Measurements from ENCODE around the gene NOP10.

NOP10 gene

DNA sequence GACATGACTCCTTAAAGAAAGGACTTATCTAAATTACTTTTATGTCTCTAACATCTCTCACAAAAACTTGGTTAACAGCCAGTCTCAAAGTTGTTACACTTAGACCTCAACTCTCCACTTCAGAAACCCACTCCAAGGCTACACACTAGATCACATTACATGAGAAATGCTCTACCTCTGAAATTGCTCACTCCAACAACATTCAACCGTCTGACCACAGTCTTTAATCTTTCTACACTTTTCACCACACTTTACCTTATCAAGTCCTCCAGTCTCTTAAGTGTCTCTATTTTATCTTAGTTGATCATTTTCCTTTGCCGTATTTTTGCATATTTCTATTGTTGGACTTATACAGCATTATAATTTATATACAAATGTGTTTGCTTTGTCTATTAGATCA, 11.1 kb downstream of the NOP10 start:
- no peak for DNase-seq (ENCODE audit: low read depth, low spot score)
- H3K27ac ChIP-seq (ENCODE audit: low read length): no peak overlapping the region
- H3K9me3 ChIP-seq (ENCODE audit: control insufficient read depth, insufficient read depth, low read length): no peaks in the 10 kb centered on the region
- no peaks in the 10 kb centered on the region for H3K4me1 ChIP-seq (ENCODE audit: control insufficient read depth, insufficient read depth, low read length)
- no peaks in the 10 kb centered on the region for H3K36me3 ChIP-seq (ENCODE audit: control insufficient read depth, insufficient read depth, low read length)
- no peak overlapping the region for H3K4me3 ChIP-seq (ENCODE audit: low read length)
- H3K27me3 ChIP-seq (ENCODE audit: control insufficient read depth, insufficient read depth, low read length): no peaks in the 10 kb centered on the region
- WGBS (ENCODE audit: insufficient coverage, insufficient read length): 100% methylated on average over 1 of the region's 2 CpGs

DNA sequence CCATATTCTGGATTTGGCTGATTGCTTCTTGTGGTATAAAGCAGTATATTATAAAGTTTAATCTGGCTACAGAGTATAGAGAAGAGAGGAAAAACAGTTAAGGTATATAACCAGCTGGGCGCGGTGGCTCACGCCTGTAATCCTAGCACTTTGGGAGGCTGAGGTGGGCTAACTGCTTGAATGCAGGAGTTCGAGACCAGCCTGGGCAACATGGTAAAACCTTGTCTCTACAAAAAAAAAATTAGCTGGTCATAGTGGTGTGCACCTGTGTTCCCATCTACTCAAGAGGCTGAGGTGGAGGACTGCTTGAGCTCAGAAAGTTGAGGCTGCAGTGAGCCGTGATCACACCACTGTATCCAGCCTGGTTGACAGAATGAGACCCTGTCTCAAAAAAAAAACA, 12.7 kb downstream of the NOP10 start:
- Histone ChIP-seq H3K27ac (ENCODE audit: low read length) (no peak overlapping the region), H3K9me3 (ENCODE audit: control insufficient read depth, insufficient read depth, low read length) (no peaks in the 10 kb centered on the region), H3K4me1 (ENCODE audit: control insufficient read depth, insufficient read depth, low read length) (no peaks in the 10 kb centered on the region), H3K4me3 (ENCODE audit: low read length) (no peak overlapping the region), H3K27me3 (ENCODE audit: control insufficient read depth, insufficient read depth, low read length) (no peaks in the 10 kb centered on the region), H3K36me3 (ENCODE audit: control insufficient read depth, insufficient read depth, low read length) (no peaks in the 10 kb centered on the region)
- WGBS (ENCODE audit: insufficient coverage, insufficient read length): no CpG with 5 or more reads among the region's 5 CpGs
- no peak for DNase-seq (ENCODE audit: low read depth, low spot score)

DNA sequence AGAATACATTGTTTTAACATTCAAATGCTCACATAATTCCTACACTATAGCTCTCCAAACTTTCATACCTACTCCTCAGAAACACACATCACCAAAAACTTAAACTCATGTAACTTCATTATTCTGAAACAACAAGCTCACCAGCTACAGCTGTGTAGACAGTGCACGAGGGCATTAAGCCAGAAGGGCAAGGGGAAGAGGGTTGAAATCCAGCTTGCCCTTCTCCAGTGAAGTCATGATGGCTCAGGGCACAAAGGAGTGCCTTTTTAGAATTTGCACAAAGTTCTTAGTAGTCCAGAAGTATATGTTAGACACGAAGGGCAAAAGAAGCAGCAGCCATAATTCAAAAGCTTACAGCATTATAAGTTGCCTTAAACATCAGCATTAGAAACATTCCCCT, 13.9 kb downstream of the NOP10 start:
- no peak for DNase-seq (ENCODE audit: low read depth, low spot score)
- no CpG with 5 or more reads among the region's 2 CpGs for WGBS (ENCODE audit: insufficient coverage, insufficient read length)
- no peaks in the 10 kb centered on the region for H3K36me3 ChIP-seq (ENCODE audit: control insufficient read depth, insufficient read depth, low read length)
- H3K4me1 ChIP-seq (ENCODE audit: control insufficient read depth, insufficient read depth, low read length): no peaks in the 10 kb centered on the region
- H3K27ac ChIP-seq (ENCODE audit: low read length): no peak overlapping the region
- H3K27me3 ChIP-seq (ENCODE audit: control insufficient read depth, insufficient read depth, low read length): no peaks in the 10 kb centered on the region
- H3K4me3 ChIP-seq (ENCODE audit: low read length): no peak overlapping the region
- H3K9me3 ChIP-seq (ENCODE audit: control insufficient read depth, insufficient read depth, low read length): no peaks in the 10 kb centered on the region

DNA sequence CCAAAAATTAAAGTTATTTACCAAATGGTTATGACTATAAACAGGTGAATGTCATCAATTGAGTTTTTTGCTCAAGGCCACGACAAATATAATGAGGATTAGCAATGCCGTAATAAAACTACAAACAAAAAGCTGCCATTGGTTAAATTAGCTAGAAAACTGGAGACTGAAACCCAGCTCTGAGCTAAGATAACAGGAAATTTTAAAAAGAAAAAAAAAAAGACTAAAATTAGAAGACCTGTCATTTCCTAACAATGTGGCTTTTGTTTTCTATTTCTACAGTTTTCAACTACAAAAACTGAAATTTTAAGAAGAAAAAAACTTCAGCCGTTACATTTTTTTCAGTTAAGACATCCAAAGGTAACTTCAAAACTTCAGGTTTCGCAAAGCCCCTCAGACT, 15.0 kb downstream of the NOP10 start:
- Histone ChIP-seq H3K27me3 (ENCODE audit: control insufficient read depth, insufficient read depth, low read length) (no peaks in the 10 kb centered on the region), H3K36me3 (ENCODE audit: control insufficient read depth, insufficient read depth, low read length) (no peaks in the 10 kb centered on the region), H3K9me3 (ENCODE audit: control insufficient read depth, insufficient read depth, low read length) (no peaks in the 10 kb centered on the region), H3K27ac (ENCODE audit: low read length) (no peak overlapping the region), H3K4me3 (ENCODE audit: low read length) (no peak overlapping the region), H3K4me1 (ENCODE audit: control insufficient read depth, insufficient read depth, low read length) (no peaks in the 10 kb centered on the region)
- no CpG with 5 or more reads among the region's 4 CpGs for WGBS (ENCODE audit: insufficient coverage, insufficient read length)
- DNase-seq (ENCODE audit: low read depth, low spot score): no peak

DNA sequence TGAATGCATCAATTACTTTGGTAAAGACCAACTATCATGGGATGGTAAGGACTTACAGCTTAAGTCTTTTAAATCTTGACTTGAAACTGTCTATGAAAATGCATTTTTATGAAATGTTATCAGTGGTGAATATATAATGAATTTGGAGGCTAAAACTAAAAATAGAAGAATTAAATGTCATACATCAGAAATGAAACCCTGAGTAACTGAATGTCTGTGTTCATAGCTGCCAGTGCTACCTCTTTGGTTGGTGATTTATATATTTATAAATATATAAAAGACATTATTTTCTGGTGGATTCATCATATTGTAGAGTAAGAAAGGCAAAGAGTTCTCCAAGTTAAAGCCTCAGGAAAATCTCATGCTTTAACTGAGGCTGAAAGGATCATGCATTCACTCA, 17.6 kb downstream of the NOP10 start:
- H3K4me1 ChIP-seq (ENCODE audit: control insufficient read depth, insufficient read depth, low read length): no peaks in the 10 kb centered on the region
- no peak overlapping the region for H3K4me3 ChIP-seq (ENCODE audit: low read length)
- H3K27me3 ChIP-seq (ENCODE audit: control insufficient read depth, insufficient read depth, low read length): no peaks in the 10 kb centered on the region
- H3K27ac ChIP-seq (ENCODE audit: low read length): no peak overlapping the region
- H3K9me3 ChIP-seq (ENCODE audit: control insufficient read depth, insufficient read depth, low read length): no peaks in the 10 kb centered on the region
- H3K36me3 ChIP-seq (ENCODE audit: control insufficient read depth, insufficient read depth, low read length): no peaks in the 10 kb centered on the region
- DNase-seq (ENCODE audit: low read depth, low spot score): no peak

DNA sequence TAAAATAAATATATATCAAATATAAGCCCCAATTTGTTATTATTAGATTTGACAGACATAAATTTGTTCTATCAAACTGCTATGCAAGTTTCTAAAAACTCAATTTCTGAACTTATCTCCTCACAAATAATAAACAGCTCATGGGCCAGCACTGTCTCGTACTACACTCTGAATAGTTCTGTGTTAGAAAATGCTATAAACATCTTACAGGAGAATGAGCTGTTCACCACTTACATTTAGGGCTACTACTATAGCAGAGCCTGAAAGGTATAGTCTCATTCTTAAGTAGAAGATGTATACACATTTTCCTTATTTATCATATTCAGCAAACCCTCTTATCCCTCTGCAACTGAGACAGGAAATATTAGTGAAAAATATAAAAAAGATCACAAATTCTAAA, 18.0 kb downstream of the NOP10 start:
- Histone ChIP-seq H3K9me3 (ENCODE audit: control insufficient read depth, insufficient read depth, low read length) (no peaks in the 10 kb centered on the region), H3K27ac (ENCODE audit: low read length) (no peak overlapping the region), H3K27me3 (ENCODE audit: control insufficient read depth, insufficient read depth, low read length) (no peaks in the 10 kb centered on the region), H3K36me3 (ENCODE audit: control insufficient read depth, insufficient read depth, low read length) (no peaks in the 10 kb centered on the region), H3K4me3 (ENCODE audit: low read length) (no peak overlapping the region), H3K4me1 (ENCODE audit: control insufficient read depth, insufficient read depth, low read length) (no peaks in the 10 kb centered on the region)
- no peak for DNase-seq (ENCODE audit: low read depth, low spot score)
- no CpG with 5 or more reads among the region's 1 CpG for WGBS (ENCODE audit: insufficient coverage, insufficient read length)

DNA sequence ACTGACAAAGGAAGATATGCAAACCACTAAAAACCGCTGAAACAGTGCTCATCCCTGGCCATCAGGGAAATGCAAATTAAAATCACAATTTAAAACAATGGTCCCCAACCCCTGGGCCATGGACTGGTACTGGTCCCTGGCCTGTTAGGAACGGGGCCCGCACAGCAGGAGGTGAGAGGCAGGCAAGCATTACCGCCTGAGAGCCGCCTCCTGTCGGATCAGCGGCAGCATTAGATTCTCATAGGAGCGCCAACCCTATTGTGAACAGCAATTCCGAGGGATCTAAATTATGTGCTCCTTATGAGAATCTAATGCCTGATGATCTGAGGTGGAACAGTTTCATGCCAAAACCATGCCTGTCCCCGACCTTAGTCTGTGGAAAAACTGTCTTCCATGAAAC, 19.7 kb downstream of the NOP10 start:
- no CpG with 5 or more reads among the region's 10 CpGs for WGBS (ENCODE audit: insufficient coverage, insufficient read length)

DNA sequence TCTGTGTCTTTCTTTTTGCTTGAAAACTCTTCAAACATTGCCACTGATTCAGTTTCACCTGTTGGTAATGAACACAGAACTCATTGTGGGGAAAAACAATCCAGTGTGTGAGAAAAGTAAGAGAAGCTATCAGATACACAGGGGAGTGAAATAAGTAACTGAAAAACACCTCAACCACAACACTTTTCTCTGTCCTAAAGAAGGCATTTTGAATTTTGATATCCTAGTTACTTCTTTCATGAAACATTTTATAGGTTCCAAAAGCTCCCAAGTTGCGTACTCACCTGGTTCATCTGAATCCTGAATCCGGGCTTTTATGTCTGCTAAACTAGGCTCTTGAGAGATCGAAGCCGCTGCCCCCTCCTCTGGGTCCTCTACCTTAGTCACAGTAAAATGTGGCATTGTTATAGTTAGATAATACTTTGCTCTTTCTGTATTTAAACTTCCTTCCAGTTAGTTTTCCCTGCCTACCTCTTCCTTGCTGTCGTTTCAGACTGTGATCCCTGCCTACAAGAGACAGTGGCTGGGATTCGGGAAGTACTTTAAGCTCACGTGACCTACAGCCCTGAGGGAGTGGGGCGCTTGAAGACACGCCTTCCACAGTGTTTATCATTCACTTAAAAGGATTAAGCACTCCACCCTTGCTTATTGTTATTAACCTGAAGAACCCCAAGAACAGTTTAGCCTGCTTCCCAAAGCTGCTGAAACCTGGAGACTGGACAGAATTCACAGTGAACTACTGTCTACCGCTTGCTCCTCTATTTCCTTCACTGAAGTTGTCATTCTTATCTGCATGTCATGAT, 24.5 kb downstream of the NOP10 start:
- peaks cover 1% of the 10 kb centered on the region; the same call in 1 of the 2 replicates for H3K4me1 ChIP-seq (ENCODE audit: control insufficient read depth, insufficient read depth, low read length)
- DNase-seq (ENCODE audit: low read depth, low spot score): no peak
- H3K27ac ChIP-seq (ENCODE audit: low read length): no peak overlapping the region
- WGBS (ENCODE audit: insufficient coverage, insufficient read length): no CpG with 5 or more reads among the region's 10 CpGs
- H3K9me3 ChIP-seq (ENCODE audit: control insufficient read depth, insufficient read depth, low read length): no peaks in the 10 kb centered on the region
- H3K27me3 ChIP-seq (ENCODE audit: control insufficient read depth, insufficient read depth, low read length): no peaks in the 10 kb centered on the region
- H3K4me3 ChIP-seq (ENCODE audit: low read length): peak overlapping the region; percentile 25; the same call in 1 of the 2 replicates
- H3K36me3 ChIP-seq (ENCODE audit: control insufficient read depth, insufficient read depth, low read length): no peaks in the 10 kb centered on the region

More for the DNA sequence above, 19.7 kb downstream of the NOP10 start:
- Histone ChIP-seq H3K36me3 (ENCODE audit: control insufficient read depth, insufficient read depth, low read length) (no peaks in the 10 kb centered on the region), H3K4me1 (ENCODE audit: control insufficient read depth, insufficient read depth, low read length) (peaks cover 1% of the 10 kb centered on the region; the same call in 1 of the 2 replicates), H3K27me3 (ENCODE audit: control insufficient read depth, insufficient read depth, low read length) (no peaks in the 10 kb centered on the region), H3K4me3 (ENCODE audit: low read length) (no peak overlapping the region), H3K27ac (ENCODE audit: low read length) (no peak overlapping the region), H3K9me3 (ENCODE audit: control insufficient read depth, insufficient read depth, low read length) (no peaks in the 10 kb centered on the region)
- no peak for DNase-seq (ENCODE audit: low read depth, low spot score)

DNA sequence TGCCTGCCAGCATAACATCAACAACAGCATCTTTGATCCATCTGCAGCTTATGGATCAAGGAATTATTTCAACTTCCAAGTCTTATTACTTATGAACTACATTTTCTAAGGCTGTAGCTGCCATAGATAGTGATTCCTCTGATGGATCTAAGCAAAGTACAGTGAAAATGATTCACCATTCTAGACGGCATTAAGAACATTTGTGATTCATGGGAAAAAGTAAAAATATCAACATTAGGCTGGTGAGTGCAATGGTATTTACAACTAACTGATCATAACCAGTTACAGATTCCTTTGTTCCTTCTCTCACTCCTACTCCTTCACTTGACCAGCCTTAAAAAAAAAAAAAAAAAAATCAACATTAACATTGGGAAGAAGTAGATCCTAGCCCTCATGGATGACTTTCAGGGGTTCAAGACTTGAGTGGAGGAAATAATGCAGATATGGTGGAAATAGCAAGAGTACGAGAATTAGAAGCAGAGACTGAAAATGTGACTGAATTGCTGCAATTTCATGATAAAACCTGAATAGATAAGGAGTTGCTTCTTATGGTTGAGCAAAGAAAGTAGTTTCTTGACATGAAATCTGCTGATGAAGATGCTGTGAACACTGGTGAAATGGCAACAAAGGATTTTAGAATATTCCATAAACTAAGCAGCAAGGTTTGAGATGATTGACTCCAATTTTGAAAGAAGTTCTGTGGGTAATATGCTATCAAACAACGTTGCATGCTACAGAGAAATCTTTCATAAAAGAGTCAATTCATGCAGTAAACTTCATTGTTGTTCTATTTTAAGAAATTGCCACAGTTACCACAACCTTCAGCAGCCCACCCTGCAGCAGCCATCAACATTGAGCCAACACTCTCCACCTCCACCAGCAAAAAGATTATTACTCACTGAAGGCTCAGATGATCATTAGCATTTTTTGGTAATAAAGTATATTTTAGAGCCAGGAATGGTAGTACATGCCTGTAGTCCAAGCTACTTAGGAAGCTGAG, 28.1 kb downstream of the NOP10 start:
- WGBS (ENCODE audit: insufficient coverage, insufficient read length): no CpG with 5 or more reads among the region's 3 CpGs
- Histone ChIP-seq H3K27ac (ENCODE audit: low read length) (no peak overlapping the region), H3K4me1 (ENCODE audit: control insufficient read depth, insufficient read depth, low read length) (peaks cover 1% of the 10 kb centered on the region; the same call in 1 of the 2 replicates), H3K9me3 (ENCODE audit: control insufficient read depth, insufficient read depth, low read length) (no peaks in the 10 kb centered on the region), H3K27me3 (ENCODE audit: control insufficient read depth, insufficient read depth, low read length) (no peaks in the 10 kb centered on the region), H3K36me3 (ENCODE audit: control insufficient read depth, insufficient read depth, low read length) (no peaks in the 10 kb centered on the region), H3K4me3 (ENCODE audit: low read length) (no peak overlapping the region)
- DNase-seq (ENCODE audit: low read depth, low spot score): no peak

DNA sequence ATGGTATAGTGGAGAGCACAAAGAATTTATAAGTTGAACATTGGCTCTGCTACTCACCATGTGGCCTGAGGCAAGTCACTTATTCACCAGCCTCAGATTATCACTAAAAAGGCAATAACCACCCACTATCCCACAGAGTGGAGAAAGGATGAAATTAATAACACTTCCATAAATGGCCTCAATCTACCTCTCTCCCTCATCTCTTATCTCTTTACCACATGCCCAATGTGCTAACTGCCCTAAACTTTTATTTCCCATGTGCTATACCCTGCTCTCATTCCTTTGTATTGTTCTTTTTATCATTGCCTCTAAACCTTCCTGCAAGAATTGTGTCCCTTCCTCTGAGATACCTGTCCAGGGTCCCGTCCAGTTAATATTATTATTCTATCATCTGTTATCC, 31.4 kb downstream of the NOP10 start:
- H3K27ac ChIP-seq (ENCODE audit: low read length): no peak overlapping the region
- DNase-seq (ENCODE audit: low read depth, low spot score): no peak
- H3K4me1 ChIP-seq (ENCODE audit: control insufficient read depth, insufficient read depth, low read length): no peaks in the 10 kb centered on the region
- WGBS (ENCODE audit: insufficient coverage, insufficient read length): no CpG with 5 or more reads among the region's 1 CpG
- H3K27me3 ChIP-seq (ENCODE audit: control insufficient read depth, insufficient read depth, low read length): no peaks in the 10 kb centered on the region
- H3K4me3 ChIP-seq (ENCODE audit: low read length): no peak overlapping the region
- no peaks in the 10 kb centered on the region for H3K9me3 ChIP-seq (ENCODE audit: control insufficient read depth, insufficient read depth, low read length)
- H3K36me3 ChIP-seq (ENCODE audit: control insufficient read depth, insufficient read depth, low read length): no peaks in the 10 kb centered on the region

Data from iPS DF 6.9 (cell line).